HK-2 (cell line): Measurements from ENCODE around the gene PRMT6.
"Not testable (repeated sequence)": the region's sequence is repeated elsewhere in the genome, so short reads cannot be mapped to it uniquely, and the experiment has no call there.

Source experiments
- DNase-seq: peaks from one replicate; pipeline ENCODE4 v3.0.0-alpha.2; 2018; ENCODE audit not compliant: unreplicated experiment

Gene PRMT6

DNA sequence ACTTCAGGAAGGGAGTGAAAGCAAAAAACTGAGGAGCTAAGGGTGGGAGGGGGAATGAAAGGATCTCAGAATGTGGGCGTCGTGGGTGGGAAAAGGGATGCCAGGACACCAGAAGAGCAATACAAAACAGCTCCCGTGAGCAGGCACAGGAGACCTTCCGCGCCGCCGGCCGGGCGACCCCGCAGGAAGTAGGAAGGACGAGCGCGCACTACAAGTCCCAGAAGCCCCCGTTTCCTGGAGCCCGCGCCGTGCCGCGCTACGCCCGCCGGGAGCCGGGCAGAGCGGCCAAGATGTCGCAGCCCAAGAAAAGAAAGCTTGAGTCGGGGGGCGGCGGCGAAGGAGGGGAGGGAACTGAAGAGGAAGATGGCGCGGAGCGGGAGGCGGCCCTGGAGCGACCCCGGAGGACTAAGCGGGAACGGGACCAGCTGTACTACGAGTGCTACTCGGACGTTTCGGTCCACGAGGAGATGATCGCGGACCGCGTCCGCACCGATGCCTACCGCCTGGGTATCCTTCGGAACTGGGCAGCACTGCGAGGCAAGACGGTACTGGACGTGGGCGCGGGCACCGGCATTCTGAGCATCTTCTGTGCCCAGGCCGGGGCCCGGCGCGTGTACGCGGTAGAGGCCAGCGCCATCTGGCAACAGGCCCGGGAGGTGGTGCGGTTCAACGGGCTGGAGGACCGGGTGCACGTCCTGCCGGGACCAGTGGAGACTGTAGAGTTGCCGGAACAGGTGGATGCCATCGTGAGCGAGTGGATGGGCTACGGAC is at the start of gene PRMT6:
Gene PRMT6 (plus strand): TSS at position 249 of the 771 bp plus-strand sequence. CDS start 42 bp downstream, at position 291.
- peak; percentile 83 for DNase-seq

DNA sequence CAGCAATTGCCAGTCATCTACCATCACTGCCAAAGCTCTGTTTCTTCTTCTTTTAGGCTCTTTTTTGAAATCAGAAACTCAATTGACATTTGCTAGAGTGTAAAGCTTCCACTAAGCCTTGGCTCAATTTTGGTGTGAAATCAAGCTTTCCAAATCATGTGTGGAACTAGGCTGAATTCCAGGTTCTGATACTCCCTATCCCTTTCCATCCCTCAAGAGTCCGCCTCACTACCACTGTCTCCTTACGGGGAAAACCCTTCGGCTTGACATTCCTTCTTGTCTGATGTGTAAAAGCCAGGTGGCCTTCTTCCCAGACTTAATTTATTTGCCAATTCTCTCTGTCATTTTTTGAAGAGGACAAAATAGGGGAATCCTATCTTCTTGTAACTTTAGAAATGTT is 47.2 kb upstream of the PRMT6 start:
- no peak for DNase-seq

DNA sequence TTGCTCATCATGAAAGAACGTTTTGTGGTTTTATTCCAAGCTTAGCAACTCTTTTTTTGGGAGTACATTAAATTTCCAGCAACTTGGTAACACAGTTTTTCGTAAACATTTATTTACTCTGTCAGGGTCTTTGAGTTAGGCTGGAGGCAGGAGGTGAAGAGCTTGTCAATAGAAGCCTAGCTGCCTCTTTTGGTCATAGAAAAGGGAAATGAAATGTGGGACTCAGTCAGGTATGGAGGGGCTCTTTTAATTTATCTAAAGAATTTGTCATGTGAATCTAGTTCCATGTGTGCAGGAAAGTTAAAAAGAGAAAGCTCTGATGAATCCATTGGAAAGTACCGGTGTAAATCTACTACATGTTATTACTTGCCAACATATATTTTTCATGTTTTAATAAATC is 45.9 kb upstream of the PRMT6 start:
- DNase-seq: no peak

DNA sequence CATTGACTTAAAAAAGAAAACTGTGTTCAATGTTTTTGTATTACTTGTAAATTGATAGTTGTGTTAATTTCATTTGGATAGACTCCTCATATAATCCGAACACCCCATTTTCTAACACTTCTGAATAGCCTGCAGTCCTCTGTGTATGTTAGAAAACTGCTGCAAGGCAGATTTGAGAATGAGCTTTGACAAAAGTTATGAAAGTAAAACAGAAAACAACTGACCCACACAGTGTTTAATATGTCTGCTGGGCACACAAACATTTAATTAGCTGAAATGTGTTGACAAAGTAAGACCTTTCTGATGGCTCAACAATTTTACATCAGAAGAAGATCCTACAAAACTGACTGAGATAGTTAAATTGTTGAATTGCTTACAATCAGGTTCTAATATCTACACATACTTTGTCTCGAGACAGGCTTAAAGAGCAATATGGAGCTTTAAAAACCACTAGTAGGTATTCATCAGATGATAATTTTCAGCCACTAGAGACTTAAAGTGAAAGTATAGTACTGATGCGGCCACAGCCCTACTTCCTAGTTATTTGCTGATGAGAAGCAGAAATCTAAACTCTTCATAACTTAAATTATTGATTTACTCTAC is 40.0 kb upstream of the PRMT6 start:
- DNase-seq: no peak

DNA sequence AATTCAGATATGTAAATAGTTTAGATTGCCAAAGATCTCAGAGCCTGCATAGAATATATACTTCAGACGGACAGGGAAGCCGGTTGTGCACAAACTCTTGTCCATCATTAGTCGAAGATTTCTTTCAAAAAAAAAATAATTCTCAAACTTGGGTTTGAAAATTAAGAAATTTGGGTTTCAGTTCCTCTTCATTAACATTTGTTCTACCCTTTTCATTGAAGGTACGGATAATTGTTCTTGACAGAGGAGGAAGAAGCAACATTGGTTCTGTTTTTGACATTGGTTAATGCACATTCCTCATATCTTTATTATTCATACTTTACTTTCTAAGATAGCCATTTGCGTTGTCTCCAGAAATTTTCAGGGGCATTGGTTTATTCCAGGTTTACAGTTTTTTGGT is 38.0 kb upstream of the PRMT6 start:
- no peak for DNase-seq

DNA sequence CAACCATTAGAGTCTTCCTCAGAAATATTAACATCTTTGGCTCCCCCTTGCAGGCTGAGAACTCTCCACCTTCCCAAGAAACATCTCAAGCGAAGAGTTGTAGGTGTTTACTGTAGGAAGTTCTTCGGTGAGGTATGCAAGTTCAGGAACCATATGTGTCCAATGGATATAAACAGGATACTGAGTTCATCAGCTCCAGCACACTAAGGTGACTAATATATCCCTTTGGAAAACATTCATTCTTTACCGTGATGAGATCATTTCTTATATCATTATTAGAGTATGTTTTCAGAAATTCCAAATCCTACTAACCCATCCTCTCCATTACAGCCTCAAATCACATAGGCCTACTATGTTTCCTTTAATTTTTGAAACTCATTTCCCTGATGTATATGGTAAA is 37.3 kb upstream of the PRMT6 start:
- DNase-seq: no peak

DNA sequence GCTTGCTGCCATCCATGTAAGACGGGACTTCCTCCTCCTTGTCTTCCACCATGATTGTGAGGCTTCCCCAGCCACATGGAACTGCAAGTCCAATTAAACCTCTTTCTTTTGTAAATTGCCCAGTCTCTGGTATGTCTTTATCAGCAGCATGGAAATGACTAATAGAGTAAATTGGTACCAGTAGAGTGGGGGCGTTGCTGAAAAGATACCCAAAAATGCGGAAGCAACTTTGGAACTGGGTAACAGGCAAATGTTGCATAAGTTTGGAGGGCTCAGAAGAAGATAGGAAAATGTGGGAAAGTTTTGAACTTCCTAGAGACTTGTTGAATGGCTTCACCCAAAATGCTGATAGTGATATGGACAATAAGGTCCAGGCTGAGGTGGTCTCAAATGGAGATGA is 17.6 kb upstream of the PRMT6 start:
- DNase-seq: not testable (repeated sequence)

DNA sequence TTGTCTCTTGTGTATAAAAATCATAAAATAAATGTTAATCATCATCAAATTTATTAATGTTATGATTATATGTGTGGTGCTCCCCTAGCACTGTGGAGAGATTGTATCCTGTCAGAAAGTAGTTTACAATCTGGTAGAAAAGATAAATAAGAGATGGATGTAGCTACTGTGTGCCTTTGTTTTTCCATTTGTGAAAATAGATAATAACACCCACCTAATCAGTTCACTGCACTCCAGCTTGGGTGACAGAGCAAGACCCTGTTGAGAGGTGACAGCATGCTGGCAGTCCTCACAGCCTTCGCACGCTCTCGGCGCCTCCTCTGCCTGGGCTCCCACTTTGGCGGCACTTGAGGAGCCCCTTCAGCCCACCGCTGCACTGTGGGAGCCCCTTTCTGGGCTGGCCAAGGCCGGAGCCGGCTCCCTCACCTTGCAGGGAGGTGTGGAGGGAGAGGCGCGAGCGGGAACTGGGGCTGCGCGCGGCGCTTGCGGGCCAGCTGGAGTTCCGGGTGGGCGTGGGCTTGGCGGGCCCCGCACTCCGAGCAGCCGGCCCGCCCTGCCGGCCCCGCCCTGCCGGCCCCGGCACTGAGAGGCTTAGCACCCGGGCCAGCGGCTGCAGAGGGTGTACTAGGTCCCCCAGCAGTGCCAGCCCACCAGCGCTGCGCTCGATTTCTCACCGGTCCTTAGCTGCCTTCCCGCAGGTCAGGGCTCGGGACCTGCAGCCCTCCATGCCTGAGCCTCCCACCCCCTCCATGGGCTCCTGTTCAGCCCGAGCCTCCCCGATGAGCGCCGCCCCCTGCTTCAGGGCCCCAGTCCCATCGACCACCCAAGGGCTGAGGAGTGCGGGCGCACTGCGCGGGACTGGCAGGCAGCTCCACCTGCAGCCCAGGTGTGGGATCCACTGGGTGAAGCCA is 11.9 kb upstream of the PRMT6 start:
- DNase-seq: not testable (repeated sequence)

DNA sequence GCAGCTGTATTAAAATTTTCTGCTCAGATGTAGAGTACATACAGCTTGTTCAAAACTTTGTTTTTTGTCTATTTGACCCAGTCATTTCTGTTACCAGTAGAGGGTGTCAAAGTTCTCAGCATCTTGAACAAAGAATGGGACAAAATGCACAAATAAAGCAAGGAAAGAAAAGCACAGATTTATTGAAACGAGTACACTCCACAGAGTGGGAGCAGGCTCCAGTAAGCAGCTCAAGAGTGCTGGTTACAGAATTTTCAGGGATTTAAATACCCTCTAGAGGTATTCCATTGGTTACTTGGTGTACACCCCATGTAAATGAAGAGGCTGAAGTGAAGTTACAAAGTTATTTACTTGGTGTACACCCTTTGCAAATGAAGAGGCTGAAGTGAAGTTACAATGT is 8.9 kb upstream of the PRMT6 start:
- no peak for DNase-seq

DNA sequence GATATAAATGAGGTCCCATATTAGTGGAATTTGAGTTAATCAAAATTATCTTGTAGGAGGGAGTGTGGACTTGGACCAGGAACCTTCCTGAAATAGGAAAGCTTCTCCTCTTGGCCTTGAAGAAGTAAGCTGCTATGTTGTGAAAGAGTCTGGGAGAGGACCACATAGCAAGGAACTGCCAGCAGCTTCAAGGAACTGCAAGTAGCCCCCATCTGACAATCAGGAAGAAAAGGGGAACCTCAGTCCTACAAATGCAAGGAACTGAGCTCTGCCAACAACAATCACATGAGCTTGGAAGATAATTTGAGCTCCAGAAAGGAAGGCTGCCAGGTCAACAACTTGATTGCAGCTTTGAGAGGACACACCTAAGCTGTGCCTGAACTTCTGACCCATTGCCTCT is 8.2 kb upstream of the PRMT6 start:
- DNase-seq: no peak

DNA sequence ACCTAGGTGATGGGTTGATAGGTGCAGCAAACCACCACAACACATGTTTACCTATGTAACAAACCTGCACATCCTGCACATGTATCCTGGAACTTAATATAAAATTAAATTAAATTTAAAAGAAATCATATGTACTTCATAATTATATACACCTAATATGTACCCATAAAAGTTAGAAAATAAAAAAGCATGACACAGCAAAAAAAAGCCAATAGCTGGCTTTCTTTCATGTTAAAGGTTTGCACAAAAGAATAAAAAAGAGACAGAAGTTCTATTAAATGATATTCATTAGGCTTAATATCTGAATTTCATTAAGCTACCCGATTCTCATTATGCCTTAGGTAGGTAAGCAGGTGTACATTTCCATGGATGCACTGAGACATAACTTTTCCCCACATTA is 5.2 kb upstream of the PRMT6 start:
- DNase-seq: no peak

DNA sequence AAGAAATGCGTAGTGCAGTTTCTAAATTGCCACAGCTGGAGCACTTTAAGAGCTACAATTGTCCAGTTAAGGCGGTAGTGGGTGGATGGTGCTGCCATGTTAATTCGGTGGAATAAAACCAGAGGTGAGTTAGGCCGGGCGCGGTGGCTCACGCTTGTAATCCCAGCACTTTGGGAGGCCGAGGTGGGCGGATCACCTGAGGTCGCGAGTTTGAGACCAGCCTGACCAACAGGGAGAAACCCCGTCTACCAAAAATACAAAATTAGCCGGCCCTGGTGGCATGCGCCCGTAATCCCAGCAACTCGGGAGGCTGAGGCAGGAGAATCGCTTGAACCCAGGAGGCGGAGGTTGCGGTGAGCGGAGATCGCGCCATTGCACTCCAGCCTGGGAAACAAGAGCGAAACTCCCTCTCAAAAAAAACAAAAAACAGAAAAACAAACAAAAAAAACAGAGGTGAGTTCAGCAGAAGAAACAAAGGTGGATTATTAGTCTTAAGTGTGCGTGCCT is 502 bp upstream of the PRMT6 start:
- not testable (repeated sequence) for DNase-seq

DNA sequence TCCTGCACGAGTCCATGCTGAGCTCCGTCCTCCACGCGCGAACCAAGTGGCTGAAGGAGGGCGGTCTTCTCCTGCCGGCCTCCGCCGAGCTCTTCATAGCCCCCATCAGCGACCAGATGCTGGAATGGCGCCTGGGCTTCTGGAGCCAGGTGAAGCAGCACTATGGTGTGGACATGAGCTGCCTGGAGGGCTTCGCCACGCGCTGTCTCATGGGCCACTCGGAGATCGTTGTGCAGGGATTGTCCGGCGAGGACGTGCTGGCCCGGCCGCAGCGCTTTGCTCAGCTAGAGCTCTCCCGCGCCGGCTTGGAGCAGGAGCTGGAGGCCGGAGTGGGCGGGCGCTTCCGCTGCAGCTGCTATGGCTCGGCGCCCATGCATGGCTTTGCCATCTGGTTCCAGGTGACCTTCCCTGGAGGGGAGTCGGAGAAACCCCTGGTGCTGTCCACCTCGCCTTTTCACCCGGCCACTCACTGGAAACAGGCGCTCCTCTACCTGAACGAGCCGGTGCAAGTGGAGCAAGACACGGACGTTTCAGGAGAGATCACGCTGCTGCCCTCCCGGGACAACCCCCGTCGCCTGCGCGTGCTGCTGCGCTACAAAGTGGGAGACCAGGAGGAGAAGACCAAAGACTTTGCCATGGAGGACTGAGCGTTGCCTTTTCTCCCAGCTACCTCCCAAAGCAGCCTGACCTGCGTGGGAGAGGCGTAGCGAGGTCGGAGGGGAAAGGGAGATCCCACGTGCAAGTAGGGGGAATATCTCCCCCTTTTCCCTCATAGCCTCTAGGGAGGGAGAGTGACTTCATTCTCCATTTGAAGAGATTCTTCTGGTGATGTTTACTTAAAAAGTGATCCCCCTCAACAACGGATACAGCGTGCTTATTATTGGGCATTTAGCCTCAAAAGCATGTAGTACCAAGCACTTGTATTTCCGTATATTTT is 991 bp downstream of the PRMT6 start:
- DNase-seq: peak; percentile 70

DNA sequence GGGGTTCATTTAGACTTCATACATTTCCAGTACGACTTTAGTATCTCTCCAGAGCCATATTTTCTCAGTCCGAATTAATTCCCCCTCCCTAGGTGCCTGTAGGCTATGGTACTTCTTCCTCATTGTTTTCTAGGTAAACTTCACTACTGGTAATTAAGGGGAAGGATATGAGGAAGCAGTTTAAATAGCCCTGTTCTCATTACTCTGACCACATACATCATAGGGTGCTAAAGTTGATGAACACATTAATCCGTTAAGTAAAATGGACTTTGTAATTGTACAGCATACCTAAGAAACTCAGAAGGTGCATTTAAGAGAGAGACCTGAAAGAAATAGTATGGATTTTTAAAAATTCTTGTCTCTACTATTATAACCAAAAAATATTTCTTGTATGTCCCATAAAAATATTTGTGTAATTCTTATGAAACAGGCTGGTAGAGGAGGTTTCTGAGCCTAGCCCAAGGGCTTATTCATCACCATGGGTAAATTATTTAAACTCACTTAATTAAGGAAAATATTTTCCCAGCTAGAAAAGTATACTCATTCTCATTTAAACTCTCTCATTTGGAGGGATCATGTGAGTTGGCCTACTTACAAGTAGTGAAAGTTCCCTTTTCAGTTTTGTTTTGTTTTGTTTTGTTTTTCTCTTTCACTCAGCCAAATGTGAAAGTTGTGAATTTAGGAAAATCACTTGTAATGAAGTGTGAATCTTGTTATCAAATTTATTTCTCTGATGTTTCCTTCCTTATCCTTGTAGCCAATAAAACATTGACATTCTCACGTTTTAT is 2.0 kb downstream of the PRMT6 start:
- no peak for DNase-seq

DNA sequence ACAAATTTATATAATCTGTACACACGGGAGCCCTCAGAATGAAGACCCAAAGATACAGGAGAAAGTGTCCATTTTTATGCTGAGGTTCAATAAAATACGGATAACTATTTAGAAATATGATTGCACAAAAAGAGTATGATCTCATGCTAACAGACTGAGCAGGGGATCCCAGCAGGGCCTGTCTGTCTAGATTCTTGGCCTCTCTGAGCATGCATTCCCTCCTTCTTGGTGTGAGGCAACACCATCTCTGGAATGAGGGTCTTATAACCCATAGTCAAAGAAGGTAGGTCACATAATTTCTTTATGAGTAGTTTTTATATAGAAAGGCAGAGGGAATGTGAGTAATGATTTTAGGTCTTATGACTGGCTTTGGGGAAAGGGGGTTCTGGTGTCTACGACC is 5.4 kb downstream of the PRMT6 start:
- no peak for DNase-seq

DNA sequence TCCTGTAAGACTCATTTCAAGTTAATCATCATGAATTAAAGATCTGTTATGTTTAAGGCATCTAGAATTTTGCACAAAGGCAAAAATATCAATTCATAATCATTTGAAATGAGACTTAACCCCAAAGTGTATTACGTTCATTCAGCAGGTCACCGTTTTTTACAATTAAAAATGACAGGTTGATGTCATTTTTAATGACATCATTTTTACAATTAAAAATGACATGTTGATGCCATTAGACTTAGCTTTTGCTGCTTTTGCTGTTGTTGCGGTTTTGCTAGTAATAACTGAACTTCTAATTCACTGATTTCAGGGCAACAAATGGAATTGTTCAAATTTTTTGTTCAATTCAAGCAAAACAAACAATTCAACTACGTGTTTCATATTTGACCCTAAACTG is 17.0 kb downstream of the PRMT6 start:
- DNase-seq: no peak

DNA sequence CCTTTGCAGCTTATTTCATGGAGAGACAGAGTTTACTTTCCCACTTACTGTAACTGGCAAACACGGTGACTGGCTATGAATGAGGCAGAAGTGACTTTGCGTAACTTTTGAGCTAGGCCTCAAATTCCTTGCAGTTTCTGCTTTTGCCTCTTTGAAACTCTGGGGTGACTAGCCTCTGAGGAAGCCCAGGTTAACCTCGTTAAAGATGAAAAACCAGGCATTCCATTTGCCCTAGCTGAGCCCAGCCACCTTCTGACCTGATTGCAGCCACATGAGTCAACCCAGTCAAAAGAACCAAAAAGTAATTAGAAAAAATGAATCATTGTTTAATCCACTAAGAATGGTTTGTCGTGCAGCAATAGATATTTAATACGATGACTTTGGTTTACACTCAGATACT is 20.4 kb downstream of the PRMT6 start:
- peak; percentile 67 for DNase-seq

DNA sequence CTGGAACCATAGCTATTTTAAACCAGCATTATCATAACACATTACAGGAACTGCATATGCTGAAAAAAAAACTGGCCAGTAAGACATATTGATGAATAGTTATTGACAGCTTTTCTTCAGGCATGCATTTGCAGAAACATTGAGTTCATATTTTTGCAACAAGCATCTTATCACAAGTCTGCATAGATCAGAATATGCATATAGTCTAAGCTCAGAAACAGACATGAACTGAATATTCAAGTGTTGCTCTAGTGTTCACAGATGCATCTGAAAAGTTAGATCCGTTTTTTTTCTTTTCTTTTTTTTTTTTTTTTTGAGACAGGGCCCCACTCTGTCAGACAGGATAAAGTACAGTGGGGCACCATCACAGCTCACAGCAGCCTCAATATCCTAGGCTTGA is 22.8 kb downstream of the PRMT6 start:
- no peak for DNase-seq

DNA sequence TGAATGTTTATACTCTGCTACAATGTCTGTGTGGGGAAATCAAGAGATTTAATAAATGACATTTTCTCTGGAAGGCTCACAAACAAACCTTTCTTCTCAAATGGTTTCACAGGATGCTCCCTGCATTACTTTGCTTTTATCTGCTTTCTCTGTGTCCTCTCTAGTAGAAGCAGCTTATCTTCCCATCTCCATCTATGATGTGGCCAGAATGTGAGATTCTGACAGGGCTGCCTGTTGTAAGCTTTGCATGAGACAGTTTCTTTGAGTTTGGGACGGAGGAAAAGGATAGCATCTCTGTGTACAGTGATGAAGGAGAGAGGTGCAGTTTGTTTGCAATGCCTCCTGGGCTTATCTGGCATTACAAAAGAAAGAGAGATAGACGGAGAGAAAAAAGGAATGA is 24.6 kb downstream of the PRMT6 start:
- DNase-seq: no peak

DNA sequence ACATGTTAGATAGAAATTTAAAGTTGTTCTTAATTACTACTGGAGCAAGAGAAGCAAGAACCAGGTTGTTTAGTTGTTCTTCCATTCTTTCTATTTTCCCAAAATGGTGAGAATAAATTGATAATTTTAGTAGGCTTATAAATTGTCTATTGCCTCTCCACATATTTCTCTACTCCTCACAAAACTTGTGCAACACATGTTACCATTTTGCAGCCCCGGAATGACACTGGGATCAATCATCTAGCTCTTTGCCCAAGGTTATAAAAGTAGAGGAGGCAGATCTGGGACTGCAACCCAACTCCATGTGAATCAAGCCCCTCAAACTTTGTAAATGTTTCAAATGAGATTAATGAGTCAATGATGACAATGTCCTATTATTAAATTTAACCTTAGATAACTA is 34.9 kb downstream of the PRMT6 start:
- DNase-seq: no peak
